Skeletal muscle tissue (tissue), 4 donors: Measurements from ENCODE around the gene ARMH3. TPM values are rescaled to one million over a fixed set of nuclear protein-coding genes. Genes with fewer than 3 reads are reported as not detected.
A peak's percentile ranks its signal among the peaks of the same experiment; 100 is the strongest.

Experiments
- H3K27ac ChIP-seq: one replicate; pipeline ENCODE4 v1.7.0; 2013; ENCODE audit warnings: mild to moderate bottlenecking, low read depth, low read length, inconsistent platforms
- H3K27me3 ChIP-seq, 3 donors: one replicate each; pipeline ENCODE4 v1.7.0; 2013; ENCODE audit warnings: low read length in 3 of 3; ENCODE audit not compliant: control insufficient read depth in 3 of 3, insufficient read depth in 3 of 3
- H3K36me3 ChIP-seq, 3 donors: one replicate each; pipeline ENCODE4 v1.7.0; 2013; ENCODE audit warnings: low read length in 3 of 3; ENCODE audit not compliant: control insufficient read depth in 3 of 3, insufficient read depth in 3 of 3
- H3K4me1 ChIP-seq, 3 donors: one replicate each; pipeline ENCODE4 v1.7.0; 2013; ENCODE audit warnings: low read length in 3 of 3, mild to moderate bottlenecking in 3 of 3; ENCODE audit not compliant: control insufficient read depth in 3 of 3, insufficient read depth in 3 of 3
- H3K4me3 ChIP-seq, 3 donors: one replicate each; pipeline ENCODE4 v1.7.0; 2013; ENCODE audit warnings: low read length in 3 of 3
- H3K9ac ChIP-seq, 3 donors: one replicate each; pipeline ENCODE4 v1.7.0; 2013; ENCODE audit warnings: low read length in 3 of 3, mild to moderate bottlenecking in 3 of 3, moderate library complexity in 2 of 3, low read depth in 1 of 3
- H3K9me3 ChIP-seq, 3 donors: one replicate each; pipeline ENCODE4 v1.7.0; 2013; ENCODE audit warnings: low read length in 3 of 3; ENCODE audit not compliant: control insufficient read depth in 3 of 3
- total RNA-seq: library from RNA; depleted of rRNA; stranded (reverse); fragments of >200 nt; gene quantifications from one replicate; pipeline ENCODE4 v1.2.3, GENCODE V29; 2014
- donor health status: Osteomylitis.

ARMH3 gene
- total RNA-seq, 1 donor from 2014 or later = 13.0 TPM

DNA sequence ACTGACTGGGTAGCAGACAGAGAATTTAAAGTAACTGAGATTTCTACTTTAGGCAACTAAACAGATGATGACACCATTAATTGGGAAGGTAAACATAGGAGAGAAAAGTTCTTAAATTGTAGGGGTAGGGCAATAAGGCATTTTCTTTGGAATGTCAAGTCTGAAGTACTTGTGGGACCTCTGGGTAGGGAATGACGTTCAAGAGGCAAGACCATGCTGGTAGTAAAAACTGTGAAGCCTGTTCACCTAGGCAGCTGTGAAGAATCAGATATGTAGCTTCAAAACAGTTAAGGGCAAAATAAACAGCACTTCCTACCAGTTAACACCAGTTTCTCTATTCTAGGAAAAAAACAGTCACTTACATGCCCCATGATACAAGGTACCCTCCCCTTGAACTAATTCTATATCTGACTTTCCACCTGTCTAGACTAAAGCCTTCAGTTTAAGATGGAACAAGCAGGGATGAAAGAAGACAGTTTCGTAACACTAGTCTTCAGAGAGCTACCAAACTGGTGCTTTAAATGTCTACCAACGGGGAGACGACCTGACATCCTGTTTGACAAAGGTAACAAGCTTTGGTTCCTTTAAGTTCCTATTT, 149.3 kb downstream of the ARMH3 start:
- no peaks in the 10 kb centered on the region for H3K9me3 ChIP-seq
- no peaks in the 10 kb centered on the region for H3K27me3 ChIP-seq
- no peak overlapping the region for H3K4me3 ChIP-seq
- peaks cover 0 to 3% (median 0%) of the 10 kb centered on the region in 3 donors for H3K4me1 ChIP-seq
- H3K36me3 ChIP-seq = peaks cover 0 to 7% (median 3%) of the 10 kb centered on the region in 3 donors
- H3K9ac ChIP-seq = no peak overlapping the region
- no peak overlapping the region for H3K27ac ChIP-seq

DNA sequence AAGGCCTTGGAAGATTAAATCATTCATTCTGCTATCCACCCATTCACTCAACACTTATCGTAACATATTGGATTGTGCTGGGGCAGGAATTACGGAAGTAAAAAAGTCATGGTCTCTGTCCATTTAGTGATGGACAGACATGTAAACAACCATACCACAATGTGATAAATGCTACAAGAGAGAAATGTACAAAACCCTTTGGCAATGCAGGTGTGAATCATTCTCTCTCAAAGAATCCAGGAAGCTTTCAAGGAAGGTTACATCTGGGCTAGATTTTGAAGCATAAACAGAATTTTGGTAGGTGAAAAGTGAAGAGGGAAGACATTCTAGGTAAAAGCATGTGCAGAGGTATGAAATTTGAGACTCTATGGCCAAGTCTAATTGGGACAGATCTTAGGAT, 150.7 kb downstream of the ARMH3 start:
- Histone ChIP-seq H3K4me3 (no peak overlapping the region), H3K36me3 (peaks cover 0 to 4% (median 0%) of the 10 kb centered on the region in 3 donors), H3K27me3 (no peaks in the 10 kb centered on the region), H3K9me3 (no peaks in the 10 kb centered on the region), H3K9ac (no peak overlapping the region), H3K4me1 (peaks cover 0 to 3% (median 0%) of the 10 kb centered on the region in 3 donors), H3K27ac (no peak overlapping the region)

DNA sequence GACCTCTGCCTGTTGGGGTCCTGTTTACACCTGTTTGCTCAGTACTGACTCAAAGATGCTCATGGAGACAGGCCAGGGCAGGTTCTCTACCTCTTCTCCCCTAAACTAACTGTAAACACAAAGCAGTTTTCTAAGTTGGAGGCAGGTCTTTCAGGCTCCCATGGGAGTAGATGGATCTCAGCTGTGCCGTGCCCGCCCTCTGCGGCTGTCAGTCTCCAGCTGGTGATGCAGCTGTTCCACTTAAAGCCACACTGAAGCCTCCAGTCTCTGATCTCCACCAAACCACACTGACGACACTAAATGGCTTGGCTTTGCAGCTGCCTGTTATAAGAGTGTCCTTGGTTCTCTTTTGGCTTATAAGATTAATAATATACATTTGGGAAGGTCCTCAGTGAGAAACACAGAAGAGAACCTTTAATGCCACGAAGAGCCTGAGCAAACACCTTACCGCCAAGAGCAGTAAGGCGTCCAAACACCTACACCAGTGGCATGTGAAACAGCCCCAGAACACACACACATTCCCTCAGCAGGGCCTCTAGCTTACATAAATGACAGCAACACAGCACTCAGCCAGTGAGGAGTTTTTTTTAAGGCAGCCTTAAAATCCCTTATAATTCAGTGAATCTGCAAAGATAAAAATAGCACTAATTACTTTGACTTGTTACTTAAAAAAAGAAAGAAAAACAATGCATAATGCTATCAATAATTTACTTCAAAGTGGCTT, 152.0 kb downstream of the ARMH3 start:
- Histone ChIP-seq H3K9ac (no peak overlapping the region), H3K4me3 (no peak overlapping the region), H3K9me3 (no peaks in the 10 kb centered on the region), H3K27me3 (no peaks in the 10 kb centered on the region), H3K36me3 (peaks cover 0 to 4% (median 0%) of the 10 kb centered on the region in 3 donors), H3K4me1 (peaks cover 0 to 3% (median 0%) of the 10 kb centered on the region in 3 donors), H3K27ac (no peak overlapping the region)

DNA sequence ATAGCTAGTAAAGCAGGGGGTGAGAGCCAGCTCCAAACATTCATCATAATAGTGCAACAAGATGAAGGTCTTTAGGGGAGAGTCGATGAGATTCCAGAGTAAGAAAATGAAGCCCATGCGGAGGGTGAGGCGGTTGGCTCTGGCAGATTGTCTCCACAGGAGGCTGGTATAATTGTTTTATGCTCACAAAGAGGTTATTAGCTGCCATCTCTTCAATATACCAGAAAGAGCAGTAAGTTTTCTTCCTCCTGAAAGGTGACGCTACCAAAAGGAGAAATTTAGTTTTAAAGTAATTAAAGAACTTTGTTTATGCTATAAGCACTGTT, 153.2 kb downstream of the ARMH3 start:
- H3K9me3 ChIP-seq = no peaks in the 10 kb centered on the region
- peaks cover 0 to 4% (median 0%) of the 10 kb centered on the region in 3 donors for H3K36me3 ChIP-seq
- H3K4me1 ChIP-seq = peaks cover 0 to 6% (median 0%) of the 10 kb centered on the region in 3 donors
- no peak overlapping the region for H3K27ac ChIP-seq
- no peak overlapping the region for H3K9ac ChIP-seq
- H3K27me3 ChIP-seq = no peaks in the 10 kb centered on the region
- H3K4me3 ChIP-seq = no peak overlapping the region

DNA sequence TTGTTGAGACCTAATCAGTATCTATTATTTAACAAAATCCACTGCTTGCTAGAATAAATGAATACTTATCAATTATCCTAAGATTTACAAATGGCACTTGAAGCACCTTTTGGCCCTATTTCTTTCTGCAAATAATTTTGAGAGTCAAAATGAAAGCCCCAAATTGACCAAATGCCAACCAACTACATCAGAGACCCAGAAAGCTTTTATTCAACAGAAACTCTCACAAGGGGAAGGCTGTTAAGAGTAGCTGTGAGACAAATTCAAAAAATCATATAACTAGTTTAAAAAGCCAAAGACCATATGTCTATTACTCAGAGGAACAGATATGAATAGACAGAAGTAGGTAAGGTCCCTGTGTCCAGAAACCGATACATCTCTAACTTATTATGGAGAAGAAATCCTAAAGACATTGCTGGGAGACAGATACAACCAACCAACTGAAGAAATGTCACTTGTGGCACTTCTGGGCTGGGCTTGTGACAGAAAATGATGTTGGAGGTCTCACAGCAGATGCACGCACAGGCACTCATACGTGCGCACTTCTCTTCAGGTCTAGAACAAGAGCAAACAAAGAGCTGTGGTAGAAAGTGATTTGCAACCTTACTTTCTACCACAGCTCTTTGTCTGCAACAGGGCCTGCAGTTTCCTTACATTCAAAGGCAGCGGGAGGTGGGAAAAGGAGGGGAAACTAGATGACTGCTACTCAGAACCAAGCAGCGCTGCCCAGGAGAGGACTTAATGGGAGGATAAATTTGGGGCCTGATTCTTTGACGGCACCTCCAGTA, 153.7 kb downstream of the ARMH3 start:
- Histone ChIP-seq H3K27ac (no peak overlapping the region), H3K27me3 (no peaks in the 10 kb centered on the region), H3K4me1 (peaks cover 0 to 10% (median 0%) of the 10 kb centered on the region in 3 donors), H3K9ac (no peak overlapping the region), H3K36me3 (peaks cover 0 to 4% (median 0%) of the 10 kb centered on the region in 3 donors), H3K9me3 (no peaks in the 10 kb centered on the region), H3K4me3 (no peak overlapping the region)

DNA sequence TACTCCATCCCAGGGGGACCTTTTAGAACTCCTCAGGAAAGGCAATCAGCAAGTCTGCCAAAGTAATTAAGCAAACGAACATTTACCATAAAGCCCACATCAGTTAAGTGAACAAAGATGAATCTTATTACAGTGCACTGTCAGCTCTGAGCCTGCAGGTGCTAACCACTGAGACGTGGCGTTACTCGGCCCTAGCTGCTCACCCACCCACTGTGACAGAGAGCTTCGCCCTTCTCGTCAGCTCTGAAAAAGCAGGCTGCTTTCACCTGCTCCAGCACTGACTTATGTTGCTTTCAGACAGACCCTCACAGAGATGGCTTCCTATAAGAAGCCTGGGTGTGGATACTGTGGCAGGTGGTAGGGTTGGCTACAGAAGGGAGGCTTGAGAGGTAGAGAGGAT, 154.6 kb downstream of the ARMH3 start:
- Histone ChIP-seq H3K36me3 (peaks cover 0 to 4% (median 0%) of the 10 kb centered on the region in 3 donors), H3K27ac (no peak overlapping the region), H3K4me1 (peaks cover 0 to 10% (median 2%) of the 10 kb centered on the region in 3 donors), H3K9ac (no peak overlapping the region), H3K4me3 (no peak overlapping the region), H3K27me3 (no peaks in the 10 kb centered on the region), H3K9me3 (no peaks in the 10 kb centered on the region)

DNA sequence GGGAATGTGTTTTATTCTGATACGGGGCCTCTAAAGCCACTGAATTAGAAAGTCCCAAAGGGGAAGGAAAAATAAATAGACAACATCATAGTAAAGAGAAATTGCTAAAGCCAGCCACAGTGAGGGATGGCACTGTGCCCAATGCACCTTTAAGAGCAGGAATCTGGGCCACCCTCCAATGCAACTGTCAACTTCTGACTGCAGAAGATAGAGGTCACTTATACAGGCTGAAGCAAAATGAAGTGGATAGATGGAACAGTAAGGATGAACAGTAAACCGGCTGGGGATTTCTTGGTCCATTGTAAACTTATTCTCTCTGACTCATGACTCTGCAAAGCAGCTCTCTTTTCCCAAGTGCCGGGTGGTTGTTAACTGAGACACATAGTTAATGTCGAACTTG, 158.3 kb downstream of the ARMH3 start:
- peaks cover 4 to 12% (median 5%) of the 10 kb centered on the region in 3 donors for H3K4me1 ChIP-seq
- peak overlapping the region in 1 of 3 donors; percentile 16 for H3K9ac ChIP-seq
- H3K9me3 ChIP-seq = no peaks in the 10 kb centered on the region
- no peak overlapping the region for H3K4me3 ChIP-seq
- no peaks in the 10 kb centered on the region for H3K36me3 ChIP-seq
- H3K27me3 ChIP-seq = no peaks in the 10 kb centered on the region
- no peak overlapping the region for H3K27ac ChIP-seq

DNA sequence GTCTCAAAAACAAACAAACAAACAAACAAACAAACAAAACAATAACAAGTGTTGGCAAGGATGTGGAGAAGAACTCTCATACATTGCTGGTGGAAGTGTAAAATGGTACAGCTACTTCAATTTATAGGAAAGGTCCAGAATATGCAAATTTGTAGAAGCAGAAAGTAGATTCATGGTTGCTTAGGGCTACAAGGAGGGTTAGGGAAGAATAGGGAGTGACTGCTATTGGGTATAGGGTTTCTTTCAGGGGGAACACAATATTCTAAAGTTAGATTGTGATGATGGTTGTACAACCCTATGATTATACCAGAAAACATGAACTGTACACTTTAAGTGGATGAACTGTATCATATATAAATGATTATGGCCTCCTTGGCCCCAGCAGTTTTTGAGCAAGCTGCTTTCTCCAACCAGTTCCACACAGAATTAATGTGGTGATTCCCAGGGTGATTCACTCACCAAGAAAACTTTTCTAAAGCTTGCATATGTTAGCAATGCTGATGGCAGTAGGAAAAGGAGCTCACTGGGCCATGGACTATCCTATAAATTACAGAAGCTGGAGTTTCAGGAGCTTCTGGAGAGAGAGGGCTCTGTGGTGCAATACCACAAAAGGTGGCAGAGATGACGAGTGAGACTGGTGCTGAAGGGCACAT, 159.6 kb downstream of the ARMH3 start:
- no peak overlapping the region for H3K4me3 ChIP-seq
- H3K36me3 ChIP-seq = no peaks in the 10 kb centered on the region
- no peaks in the 10 kb centered on the region for H3K9me3 ChIP-seq
- H3K27ac ChIP-seq = no peak overlapping the region
- H3K27me3 ChIP-seq = no peaks in the 10 kb centered on the region
- no peak overlapping the region for H3K9ac ChIP-seq
- peaks cover 4 to 12% (median 5%) of the 10 kb centered on the region in 3 donors for H3K4me1 ChIP-seq

DNA sequence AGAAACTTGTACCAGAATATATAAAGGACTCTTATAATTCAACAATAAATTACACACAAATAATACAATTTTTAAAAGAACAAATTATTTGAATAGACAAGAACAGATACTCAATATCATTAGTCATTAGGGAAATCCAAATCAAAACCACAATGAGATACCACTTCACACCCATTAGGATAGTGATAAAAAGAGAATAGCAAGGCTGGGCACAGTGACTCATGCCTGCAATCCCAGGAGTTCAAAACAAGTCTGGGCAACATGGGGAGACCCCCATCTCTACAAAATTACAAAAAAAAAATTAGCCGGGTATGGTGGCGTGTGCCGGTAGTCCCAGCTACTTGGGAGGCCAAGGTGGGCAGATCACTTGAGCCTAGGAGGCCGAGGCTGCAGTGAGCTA, 160.2 kb downstream of the ARMH3 start:
- Histone ChIP-seq H3K4me3 (no peak overlapping the region), H3K9ac (no peak overlapping the region), H3K36me3 (no peaks in the 10 kb centered on the region), H3K27me3 (no peaks in the 10 kb centered on the region), H3K9me3 (no peaks in the 10 kb centered on the region), H3K4me1 (peaks cover 4 to 12% (median 5%) of the 10 kb centered on the region in 3 donors), H3K27ac (no peak overlapping the region)
